Activated B cell treated with CpG ODN at 0.5 μM for 24 hours (primary cell): ENCODE results near the gene CALHM3. TPM values are rescaled to one million over a fixed set of nuclear protein-coding genes. Genes with fewer than 3 reads are reported as not detected.

Source experiments
- ATAC-seq: fragments of 200-7000 bp; cut with Tn5 transposase; one replicate; pipeline ENCODE4 v1.10.0; 2021; ENCODE audit warnings: low read depth, mild to moderate bottlenecking, moderate library complexity
- CTCF ChIA-PET: fragments of 350-600 bp; sonication (Branson Sonifier 250); formaldehyde crosslinking; loops from one replicate; lab custom pipeline; 2021; ENCODE audit warnings: antibody characterized with exemption; lab: Charles Lee
- POLR2A ChIA-PET: fragments of 350-600 bp; sonication (Branson Sonifier 250); formaldehyde crosslinking; loops from one replicate; lab custom pipeline; 2021; ENCODE audit warnings: antibody characterized with exemption; lab: Charles Lee
- DNase-seq: peaks from one replicate; pipeline ENCODE4 v3.0.0; 2022
- H3K27ac Mint-ChIP-seq: one replicate; pipeline ENCODE4 v1.8.0; 2020; ENCODE audit warnings: mixed read lengths
- H3K27me3 Mint-ChIP-seq: one replicate; pipeline ENCODE4 v1.8.0; 2021; ENCODE audit warnings: mixed read lengths
- H3K36me3 Mint-ChIP-seq: one replicate; pipeline ENCODE4 v1.8.0; 2021; ENCODE audit warnings: low read depth, mixed read lengths
- H3K4me1 Mint-ChIP-seq: one replicate; pipeline ENCODE4 v1.8.0; 2021; ENCODE audit warnings: mixed read lengths
- H3K4me3 Mint-ChIP-seq: one replicate; pipeline ENCODE4 v1.8.0; 2020; ENCODE audit warnings: mild to moderate bottlenecking, mixed read lengths
- H3K9me3 Mint-ChIP-seq: one replicate; pipeline ENCODE4 v1.8.0; 2020; ENCODE audit warnings: mixed read lengths
- intact Hi-C: fragments of 100-400 bp; cut with micrococcal nuclease; formaldehyde crosslinking; loops from one replicate; pipeline ENCODE4 v1.15.1; 2024
- total RNA-seq: library from RNA; stranded (reverse); gene quantifications from 2 replicates; pipeline ENCODE4 v1.2.3, GENCODE V29; 2022
- TF ChIP-seq, protein P1 (sequence below): fragments of 200-600 bp; IDR thresholded peaks from one replicate; pipeline ENCODE4 v1.8.0; 2022; ENCODE audit warnings: antibody characterized with exemption, mild to moderate bottlenecking

Gene CALHM3
- total RNA-seq, 1 donor from 2014 or later = not detected

DNA sequence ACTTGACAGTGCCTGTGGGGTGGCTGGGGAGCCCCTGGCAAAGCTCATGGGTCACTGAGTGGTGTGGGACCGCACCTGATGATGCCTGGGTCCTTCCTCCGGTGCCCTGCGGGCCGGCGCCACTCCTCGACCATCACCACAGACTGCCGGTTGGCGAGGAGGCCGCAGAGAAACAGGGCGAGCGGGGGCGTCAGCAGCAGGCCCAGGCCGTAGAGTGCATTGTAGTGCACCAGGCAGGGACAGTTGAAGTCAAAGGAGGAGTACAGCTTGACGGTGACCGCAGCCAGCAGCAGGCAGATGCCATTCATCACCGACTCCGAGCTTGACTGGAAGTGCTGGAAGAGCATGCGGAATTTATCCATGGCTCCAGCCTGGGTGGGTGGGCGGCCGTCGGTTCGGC lies 369 bp downstream of the CALHM3 start:
- no peak for DNase-seq
- Mint-ChIP-seq H3K27me3 (no peaks in the 10 kb centered on the region), H3K4me1 (peaks cover 9% of the 10 kb centered on the region), H3K36me3 (no peaks in the 10 kb centered on the region), H3K27ac (no peak overlapping the region), H3K9me3 (no peaks in the 10 kb centered on the region), H3K4me3 (no peak overlapping the region)
- TF ChIP-seq, protein P1, sequence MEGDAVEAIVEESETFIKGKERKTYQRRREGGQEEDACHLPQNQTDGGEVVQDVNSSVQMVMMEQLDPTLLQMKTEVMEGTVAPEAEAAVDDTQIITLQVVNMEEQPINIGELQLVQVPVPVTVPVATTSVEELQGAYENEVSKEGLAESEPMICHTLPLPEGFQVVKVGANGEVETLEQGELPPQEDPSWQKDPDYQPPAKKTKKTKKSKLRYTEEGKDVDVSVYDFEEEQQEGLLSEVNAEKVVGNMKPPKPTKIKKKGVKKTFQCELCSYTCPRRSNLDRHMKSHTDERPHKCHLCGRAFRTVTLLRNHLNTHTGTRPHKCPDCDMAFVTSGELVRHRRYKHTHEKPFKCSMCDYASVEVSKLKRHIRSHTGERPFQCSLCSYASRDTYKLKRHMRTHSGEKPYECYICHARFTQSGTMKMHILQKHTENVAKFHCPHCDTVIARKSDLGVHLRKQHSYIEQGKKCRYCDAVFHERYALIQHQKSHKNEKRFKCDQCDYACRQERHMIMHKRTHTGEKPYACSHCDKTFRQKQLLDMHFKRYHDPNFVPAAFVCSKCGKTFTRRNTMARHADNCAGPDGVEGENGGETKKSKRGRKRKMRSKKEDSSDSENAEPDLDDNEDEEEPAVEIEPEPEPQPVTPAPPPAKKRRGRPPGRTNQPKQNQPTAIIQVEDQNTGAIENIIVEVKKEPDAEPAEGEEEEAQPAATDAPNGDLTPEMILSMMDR = no peak
- ATAC-seq = no peak
- intact Hi-C loops = loop anchor here (10.0 kb wide), 1 partner anchor 834 kb away; the partner anchor contains the start of gene TRIM8
- POLR2A ChIA-PET = no interaction called here
- CTCF ChIA-PET = interaction anchor here (3.3 to 4.7 kb wide), 2 partner anchors 62 kb away, joined by 24 to 28 read pairs; no protein-coding TSS in a partner anchor

DNA sequence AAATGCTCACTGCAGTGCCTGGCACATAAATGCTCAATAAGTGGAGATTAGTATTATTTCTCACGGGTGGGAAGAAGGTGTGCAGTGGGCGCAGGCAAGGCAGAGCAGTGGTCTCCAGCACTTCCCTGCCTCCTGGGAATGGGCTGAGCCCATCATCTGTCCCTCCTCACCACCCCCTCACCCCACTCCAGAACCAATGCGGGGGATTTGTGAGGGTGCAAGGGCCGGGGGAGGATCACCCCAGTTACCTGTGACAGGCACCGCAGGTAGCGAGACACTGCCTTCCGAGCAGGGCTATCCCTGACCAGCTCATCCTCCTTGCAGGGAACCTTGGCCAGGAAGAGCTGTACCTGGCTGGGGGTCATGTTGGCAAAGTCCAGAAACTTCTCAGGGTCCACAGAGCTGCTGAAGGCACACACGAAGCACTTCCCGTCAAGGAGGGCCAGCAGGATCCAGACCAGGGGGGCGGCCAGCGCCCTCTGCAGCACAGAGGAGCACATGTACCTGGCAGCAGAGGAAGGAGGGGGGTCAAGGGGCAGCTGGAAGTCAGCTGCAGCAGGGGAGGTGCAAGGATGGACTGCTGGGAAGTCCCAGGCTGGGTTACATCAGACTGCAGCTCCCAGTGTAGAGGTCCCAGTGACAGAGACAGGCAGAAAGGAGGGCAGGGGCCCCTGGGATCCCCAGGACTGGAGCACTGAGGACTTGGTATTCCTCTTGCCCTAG lies 2.8 kb downstream of the CALHM3 start:
- no peak overlapping the region for H3K27ac Mint-ChIP-seq
- TF ChIP-seq, protein P1 = no peak
- H3K27me3 Mint-ChIP-seq = no peaks in the 10 kb centered on the region
- POLR2A ChIA-PET = interaction anchor here (0.5 to 1.1 kb wide), 2 partner anchors 22 to 25 kb away, joined by 3 to 4 read pairs; partner anchors contain the start of gene CALHM2
- no peaks in the 10 kb centered on the region for H3K9me3 Mint-ChIP-seq
- intact Hi-C loops = loop anchor here (10.0 kb wide), 1 partner anchor 831 kb away; the partner anchor contains the start of gene TRIM8
- peaks cover 26% of the 10 kb centered on the region for H3K4me1 Mint-ChIP-seq
- no peak overlapping the region for H3K4me3 Mint-ChIP-seq
- no peaks in the 10 kb centered on the region for H3K36me3 Mint-ChIP-seq
- CTCF ChIA-PET = interaction anchor here (1.2 to 4.7 kb wide), 4 partner anchors 9 to 60 kb away, joined by 3 to 24 read pairs (median 14); partner anchors contain the start of gene CALHM2
- DNase-seq = no peak
- no peak for ATAC-seq

DNA sequence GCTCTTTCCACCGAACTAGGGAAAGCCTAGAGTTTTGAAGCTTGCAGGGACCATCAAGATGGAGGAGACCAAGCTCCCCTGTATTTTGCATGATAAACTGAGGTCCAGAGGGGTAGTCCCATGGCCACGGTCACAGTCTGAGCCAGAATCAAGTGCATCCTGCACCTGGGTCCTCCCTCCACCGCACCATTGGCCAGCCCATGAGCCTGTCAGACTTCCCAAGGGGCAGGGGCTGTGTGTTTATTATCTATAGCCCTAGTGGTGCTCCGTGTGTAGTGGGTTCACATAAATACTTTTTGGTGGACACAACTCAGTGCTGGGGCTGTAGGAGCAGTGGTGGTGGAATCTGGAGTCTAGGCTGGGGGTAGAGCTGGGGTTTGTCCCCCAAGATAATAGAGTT lies 3.6 kb downstream of the CALHM3 start:
- POLR2A ChIA-PET = interaction anchor here (1.0 kb wide), 1 partner anchor 16 kb away, joined by 3 read pairs; no protein-coding TSS in a partner anchor
- Mint-ChIP-seq H3K36me3 (no peaks in the 10 kb centered on the region), H3K9me3 (no peaks in the 10 kb centered on the region), H3K27me3 (no peaks in the 10 kb centered on the region), H3K4me1 (peaks cover 33% of the 10 kb centered on the region), H3K4me3 (no peak overlapping the region), H3K27ac (no peak overlapping the region)
- TF ChIP-seq, protein P1 = no peak
- CTCF ChIA-PET = interaction anchor here (1.1 to 4.7 kb wide), 3 partner anchors 8 to 59 kb away, joined by 3 to 24 read pairs (median 19); partner anchors contain the start of gene CALHM2
- DNase-seq (no peak), ATAC-seq (no peak)
- intact Hi-C loops = loop anchor here (10.0 kb wide), 1 partner anchor 831 kb away; the partner anchor contains the start of gene TRIM8

DNA sequence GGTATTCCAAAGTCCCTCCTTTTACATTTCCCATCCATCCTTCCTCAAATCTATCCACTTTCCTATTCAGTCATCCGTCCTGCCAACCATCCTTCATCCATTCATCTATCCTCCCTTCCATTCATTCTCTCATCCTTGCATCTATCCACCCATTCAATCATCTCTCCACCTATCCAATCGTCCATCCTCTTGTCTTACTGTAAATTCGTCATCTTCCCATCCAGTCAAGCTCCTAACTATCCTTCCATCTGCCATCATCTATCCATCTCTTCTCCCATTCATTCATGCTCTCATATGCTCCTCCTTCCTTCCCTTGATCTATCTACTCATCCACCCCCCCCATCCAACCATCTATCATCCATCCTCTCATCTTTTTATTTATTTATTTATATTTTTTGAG lies 5.0 kb downstream of the CALHM3 start:
- DNase-seq = no peak
- no peak for ATAC-seq
- Mint-ChIP-seq H3K4me1 (peaks cover 45% of the 10 kb centered on the region), H3K36me3 (no peaks in the 10 kb centered on the region), H3K4me3 (no peak overlapping the region), H3K9me3 (no peaks in the 10 kb centered on the region), H3K27me3 (no peaks in the 10 kb centered on the region), H3K27ac (peak overlapping the region; percentile 5)
- intact Hi-C loops = loop anchor here (5.0 to 10.0 kb wide), 3 partner anchors 37 to 829 kb away; partner anchors contain the start of genes STN1 and TRIM8
- POLR2A ChIA-PET = no interaction called here
- CTCF ChIA-PET = interaction anchor here (0.8 to 4.7 kb wide), 2 partner anchors 12 to 58 kb away, joined by 3 to 24 read pairs; no protein-coding TSS in a partner anchor
- TF ChIP-seq, protein P1 = no peak

DNA sequence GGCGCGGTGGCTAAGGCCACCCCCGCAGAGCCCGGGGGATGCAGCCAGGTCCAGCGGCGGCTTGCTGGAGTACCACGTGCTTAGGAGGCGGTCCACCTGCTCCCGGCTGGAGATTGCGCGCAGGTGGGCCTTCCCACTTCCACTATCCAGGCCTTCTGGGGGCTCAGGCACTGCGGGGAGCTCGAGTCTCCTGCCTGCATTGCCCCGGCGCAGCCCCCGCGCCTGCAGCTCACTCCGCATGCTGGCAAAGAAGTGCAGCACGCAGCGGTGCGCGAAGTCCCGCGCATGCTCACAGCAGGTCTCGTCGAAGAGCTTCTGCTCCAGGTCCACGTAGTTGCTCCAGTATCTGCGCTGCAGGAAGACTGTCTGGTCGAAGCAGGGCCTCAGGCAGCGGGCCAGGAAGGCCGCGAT lies 5.8 kb downstream of the CALHM3 start:
- ChIA-PET CTCF (no interaction called here), POLR2A (interaction anchor here (4.4 kb wide), 1 partner anchor 20 kb away, joined by 58 read pairs; the partner anchor contains the start of gene CALHM2)
- ATAC-seq (no peak), DNase-seq (no peak)
- H3K27me3 Mint-ChIP-seq = no peaks in the 10 kb centered on the region
- no peaks in the 10 kb centered on the region for H3K36me3 Mint-ChIP-seq
- no peak overlapping the region for H3K4me3 Mint-ChIP-seq
- H3K4me1 Mint-ChIP-seq = peaks cover 53% of the 10 kb centered on the region
- H3K9me3 Mint-ChIP-seq = no peaks in the 10 kb centered on the region
- TF ChIP-seq, protein P1 = no peak
- intact Hi-C loops = loop anchor here (5.0 to 10.0 kb wide), 3 partner anchors 36 to 828 kb away; partner anchors contain the start of genes STN1 and TRIM8
- no peak overlapping the region for H3K27ac Mint-ChIP-seq
